Measurements from ENCODE around the gene PARN.
"Not testable (repeated sequence)": the region's sequence is repeated elsewhere in the genome, so short reads cannot be mapped to it uniquely, and the experiment has no call there.

The PARN gene

DNA sequence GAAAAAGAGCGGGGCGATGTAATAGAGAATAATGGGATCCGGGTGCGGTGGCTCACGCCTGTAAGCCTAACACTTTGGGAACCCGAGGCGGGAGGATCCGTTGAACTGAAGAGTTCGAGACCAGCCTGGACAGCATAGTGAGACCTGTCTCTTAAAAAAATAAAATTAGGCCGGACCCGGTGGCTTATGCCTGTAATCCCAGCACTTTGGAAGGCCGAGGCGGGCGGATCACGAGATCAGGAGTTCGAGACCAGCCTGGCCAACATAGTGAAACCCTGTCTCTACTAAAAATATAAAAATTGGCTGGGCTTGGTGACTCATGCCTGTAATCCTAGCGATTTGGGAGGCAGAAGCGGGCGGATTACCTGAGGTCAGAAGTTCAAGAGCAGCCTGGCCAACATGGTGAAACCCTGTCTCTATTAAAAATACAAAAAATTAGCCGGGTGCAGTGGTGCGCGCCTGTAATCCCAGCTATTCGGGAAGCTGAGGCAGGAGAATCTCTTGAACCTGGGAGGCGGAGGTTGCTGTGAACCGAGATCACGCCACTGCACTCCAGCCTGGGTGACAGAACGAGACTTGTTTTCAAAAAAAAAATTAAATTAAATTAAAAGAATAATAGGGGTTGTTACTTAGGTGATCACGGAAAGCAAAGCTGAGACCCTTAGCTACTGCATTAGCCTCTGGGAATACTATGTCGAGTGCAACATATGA, 715 bp upstream of the PARN start:
- not testable (repeated sequence) for DNase-seq

DNA sequence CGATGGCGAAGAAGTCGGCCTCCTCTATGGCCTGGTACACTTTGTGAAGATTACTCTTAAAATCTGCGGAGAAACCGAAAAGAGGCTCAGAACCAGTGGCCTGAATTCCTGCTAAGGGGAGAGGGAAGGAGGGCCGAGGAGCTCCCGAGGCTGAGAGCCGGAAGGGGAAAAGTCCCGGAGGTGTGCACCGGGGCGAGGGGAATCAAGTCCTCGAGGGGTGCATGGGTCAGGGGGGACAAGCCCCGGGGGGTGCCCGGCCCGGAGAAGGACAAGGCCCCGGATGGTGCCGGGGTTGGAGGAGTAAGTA, 495 bp downstream of the PARN start:
- DNase-seq: no peak

GRCh38 chr16:14628806-14629611, 1.1 kb downstream of the PARN start:
- DNase-seq: no peak

DNA sequence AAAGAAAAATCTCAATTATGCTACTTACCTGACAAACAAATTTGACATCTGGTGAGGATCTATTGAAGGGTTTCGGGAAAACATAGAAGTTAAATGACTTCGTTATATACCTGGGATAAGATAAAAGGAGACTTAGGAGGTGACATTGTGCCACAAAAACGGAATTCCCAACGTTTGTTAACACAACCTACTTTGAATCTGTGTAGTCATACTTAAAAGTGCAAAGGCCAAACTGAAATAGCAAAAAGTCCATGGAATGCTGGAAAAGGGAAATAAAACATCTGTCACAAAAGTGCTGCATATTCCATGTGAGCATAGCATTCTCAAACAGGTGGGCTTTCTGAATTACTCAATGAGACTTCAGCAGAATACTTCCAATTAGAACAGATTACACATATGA, 3.0 kb downstream of the PARN start:
- DNase-seq: no peak

- no peak for DNase-seq
Observed at GRCh38 chr16:14618566-14618965, 11.5 kb downstream of the PARN start.

GRCh38 chr16:14616280-14616679, 13.8 kb downstream of the PARN start:
- no peak for DNase-seq

DNA sequence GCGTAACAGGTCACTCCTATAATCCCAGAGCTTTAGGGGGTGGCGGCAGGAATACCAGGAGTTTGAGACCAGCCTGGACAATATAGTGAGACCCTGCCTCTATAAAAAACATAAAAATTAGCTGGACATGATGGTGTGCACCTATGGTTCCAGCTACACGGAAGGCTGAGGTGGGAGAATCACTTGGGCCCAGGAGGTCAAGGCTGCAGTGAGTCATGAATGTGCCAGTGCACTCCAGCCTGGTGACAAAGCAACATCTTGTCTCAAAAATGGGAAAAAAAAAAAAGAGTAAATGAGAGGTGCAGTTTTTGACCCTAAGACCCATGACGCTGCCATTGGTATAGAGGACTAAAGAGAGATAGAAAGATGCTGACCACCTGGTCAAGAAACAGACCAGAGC, 16.1 kb downstream of the PARN start:
- no peak for DNase-seq

DNA sequence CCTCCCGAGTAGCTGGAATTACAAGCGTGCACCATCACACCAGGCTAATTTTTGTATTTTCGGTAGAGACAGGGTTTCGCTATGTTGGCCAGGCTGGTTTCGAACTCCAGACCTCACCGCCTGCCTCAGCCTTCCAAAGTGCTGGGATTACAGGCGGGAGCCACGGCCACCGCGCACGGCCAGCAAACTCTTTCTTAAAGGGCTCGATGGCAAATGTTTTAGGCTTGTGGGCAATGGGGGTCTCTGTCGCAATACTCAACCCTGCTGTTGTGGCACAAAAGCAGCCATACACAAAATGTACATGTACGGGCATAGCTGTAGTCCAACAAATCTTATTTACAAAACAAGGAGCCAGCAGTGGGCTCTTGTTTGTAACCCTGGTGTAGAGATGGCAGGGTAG, 18.4 kb downstream of the PARN start:
- no peak for DNase-seq

GRCh38 chr16:14609716-14610115, 20.3 kb downstream of the PARN start:
- DNase-seq: no peak

GRCh38 chr16:14608604-14609003, 21.5 kb downstream of the PARN start:
- DNase-seq: no peak

GRCh38 chr16:14608111-14608566, 21.9 kb downstream of the PARN start:
- DNase-seq: no peak

- no peak for DNase-seq
Observed at GRCh38 chr16:14606102-14606501, 24.0 kb downstream of the PARN start.

DNA sequence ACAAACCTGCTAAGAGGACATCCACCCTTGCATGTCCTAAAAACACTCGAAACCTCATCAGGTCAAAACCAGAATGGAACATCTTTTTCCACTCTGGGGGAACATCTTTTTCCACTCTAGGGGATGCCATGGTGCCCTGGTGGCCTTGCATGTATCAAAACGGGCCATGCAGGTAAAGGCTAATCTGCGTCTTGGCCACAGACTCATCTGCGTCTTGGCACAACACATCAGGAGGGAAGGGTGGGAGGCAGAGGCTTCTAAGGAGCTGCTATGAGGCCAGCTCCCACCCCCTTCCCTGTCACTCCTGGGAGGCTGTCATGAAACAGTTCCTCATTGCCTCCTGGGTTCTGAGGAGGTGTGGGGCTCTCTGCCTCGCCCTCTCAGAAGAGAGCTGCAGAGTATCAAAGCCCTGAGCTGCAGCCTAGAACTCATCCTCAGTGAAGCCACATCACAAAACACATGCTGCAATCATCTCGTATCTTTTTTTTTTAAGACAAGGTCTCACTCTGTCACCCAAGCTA, 27.6 kb downstream of the PARN start:
- no peak for DNase-seq

DNA sequence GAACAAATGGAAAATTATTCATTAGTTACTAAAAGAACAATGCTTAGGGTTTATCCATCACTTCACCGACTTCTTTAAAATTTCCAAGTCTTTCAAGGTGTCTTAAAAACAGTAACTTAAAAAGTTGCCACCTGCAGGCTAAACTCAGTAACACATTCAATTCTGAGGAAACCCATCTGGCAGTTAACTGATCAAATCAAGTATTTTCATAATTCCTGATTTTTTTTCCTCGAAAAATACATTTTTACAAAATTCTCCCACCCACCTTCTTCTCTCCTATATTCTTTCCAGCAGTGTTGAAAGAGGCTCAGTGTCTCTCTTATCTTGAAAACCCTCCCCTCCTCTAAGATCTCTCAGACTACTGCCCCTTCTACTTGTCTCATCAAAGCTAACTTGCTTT, 29.9 kb downstream of the PARN start:
- no peak for DNase-seq

DNA sequence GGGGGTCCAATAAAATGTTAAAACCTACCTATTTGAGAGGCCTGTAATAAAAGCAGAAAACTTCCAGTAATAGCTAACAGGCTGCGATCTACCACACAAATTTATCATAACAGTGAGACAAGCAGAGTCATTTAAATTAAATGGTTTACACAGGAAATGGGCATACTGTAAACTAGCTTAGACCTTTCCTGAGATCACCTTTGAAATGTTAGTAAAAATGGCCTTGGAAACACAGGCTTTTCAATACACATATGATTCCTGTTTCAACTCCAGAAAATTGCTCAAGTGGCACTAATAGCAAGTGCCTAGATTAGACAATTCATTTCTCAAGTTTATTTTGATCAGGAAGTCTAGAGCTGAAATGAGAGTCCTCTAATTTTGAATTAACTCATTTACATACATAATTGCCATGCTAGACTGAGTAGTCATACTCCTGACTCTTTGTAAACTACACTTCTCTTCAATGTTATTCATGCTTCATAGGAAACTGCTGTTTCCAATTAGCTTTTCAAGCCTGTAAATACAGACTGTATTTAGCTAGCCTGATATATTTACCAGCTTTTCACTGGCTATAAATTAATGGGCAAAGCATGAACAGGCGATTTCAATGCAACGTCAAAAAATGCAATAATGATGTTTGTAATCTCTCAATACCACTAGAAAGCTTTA, 43.3 kb downstream of the PARN start:
- no peak for DNase-seq

DNA sequence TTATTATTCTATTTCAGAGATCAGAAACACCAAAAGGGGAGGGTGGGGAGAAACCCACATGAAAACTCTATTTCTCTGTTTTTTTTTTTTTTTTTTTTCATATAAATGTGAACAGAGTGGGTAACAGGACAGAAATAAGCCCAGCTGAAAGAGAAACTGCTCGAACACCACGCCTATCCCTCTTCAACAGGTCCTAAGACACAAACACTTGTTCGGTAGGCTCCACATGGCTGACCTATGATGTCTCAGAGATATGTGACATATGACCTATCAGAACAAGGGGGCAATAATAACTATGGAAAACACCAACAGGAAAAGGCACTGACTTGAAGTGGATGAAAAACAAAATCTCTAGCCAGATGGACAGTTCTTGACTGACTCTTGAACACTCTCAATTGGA, 44.8 kb downstream of the PARN start:
- no peak for DNase-seq

- not testable (repeated sequence) for DNase-seq
Observed at GRCh38 chr16:14580926-14581325, 49.1 kb downstream of the PARN start.

DNA sequence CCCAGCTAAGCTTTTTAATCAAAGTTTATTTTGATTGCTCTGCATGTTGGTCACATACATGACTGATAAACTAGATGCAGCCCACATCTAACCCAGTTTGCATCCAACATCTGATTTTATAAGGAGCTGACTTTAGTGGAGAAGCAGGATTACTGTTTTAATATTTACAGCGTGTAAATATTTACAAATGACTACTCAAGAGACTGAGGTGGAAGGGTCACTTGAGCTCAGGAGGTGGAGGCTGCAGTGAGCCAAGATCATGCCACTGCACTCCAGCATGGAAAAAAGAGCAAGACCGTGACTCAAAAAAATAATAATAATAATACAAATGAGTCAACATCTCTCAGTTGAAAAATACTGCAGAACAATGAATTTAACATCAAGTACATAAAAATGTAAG, 50.8 kb downstream of the PARN start:
- DNase-seq: no peak

GRCh38 chr16:14576532-14576931, 53.5 kb downstream of the PARN start:
- DNase-seq: no peak

GRCh38 chr16:14576069-14576468, 54.0 kb downstream of the PARN start:
- no peak for DNase-seq

DNA sequence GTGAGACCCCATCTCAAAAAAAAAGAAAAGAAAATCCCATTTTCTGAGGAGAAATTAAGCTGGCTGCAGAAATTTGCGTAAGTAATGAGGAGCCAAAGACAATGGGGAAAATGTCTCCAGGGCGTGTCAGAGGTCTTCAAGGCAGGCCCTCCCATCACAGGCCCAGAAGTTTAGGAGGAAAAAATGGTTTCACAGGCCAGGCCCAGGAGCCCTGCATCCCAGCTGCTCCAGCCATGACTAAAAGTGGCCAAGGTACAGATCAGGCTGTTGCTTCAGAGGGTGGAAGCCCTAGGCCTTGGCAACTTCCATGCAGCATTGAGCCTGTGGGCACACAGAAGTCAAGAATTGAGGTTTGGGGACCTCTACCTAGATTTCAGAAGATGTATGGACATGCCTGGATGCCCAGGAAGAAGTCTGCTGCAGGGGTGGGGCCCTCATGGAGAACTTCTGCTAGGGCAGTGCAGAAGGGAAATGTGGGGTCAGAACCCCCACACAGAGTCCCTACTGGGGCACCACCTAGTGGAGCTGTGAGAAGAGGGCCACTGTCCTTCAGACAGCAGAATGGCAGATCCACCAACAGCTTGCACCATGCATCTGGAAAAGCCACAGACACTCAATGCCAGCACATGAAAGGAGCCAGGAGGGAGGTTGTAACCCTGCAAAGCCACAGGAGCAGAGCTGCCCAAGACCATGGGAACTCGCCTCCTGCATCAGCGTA, 55.2 kb downstream of the PARN start:
- not testable (repeated sequence) for DNase-seq

DNA sequence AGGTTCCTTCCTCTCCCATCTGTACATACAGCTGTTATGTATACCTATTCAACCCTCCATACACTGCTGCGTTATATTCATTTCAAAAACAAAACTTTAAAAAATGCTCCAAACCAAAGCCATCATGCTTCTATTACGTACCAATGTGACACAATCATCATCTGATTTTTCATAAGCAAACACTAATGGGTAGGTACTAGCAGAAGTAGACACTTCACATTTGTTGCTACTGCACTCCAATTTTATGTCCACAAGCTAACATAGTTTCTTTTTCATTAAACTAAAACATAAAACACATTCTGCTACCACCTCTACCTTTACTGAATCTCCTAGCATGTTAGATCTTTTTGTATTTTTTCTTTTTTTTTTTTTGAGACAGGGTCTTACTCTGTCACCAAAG, 57.5 kb downstream of the PARN start:
- DNase-seq: no peak

DNA sequence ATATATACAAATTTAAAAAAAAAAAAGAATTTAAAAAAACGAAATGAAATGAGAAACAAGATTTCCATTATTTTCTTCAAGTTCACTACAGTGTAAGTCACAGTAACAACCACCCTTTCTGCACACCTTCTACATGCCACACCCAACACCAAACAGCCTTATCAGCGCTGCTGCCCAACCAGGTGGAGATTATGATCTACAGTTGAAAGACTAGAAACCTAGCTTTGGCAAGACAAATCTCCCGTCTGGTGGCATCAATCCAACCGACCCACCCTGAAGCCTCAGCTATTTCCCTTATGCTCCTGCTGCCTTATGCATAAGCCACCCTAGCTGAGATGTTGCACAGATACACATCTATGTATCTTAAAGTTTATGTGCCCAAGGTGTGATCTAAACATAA, 60.8 kb downstream of the PARN start:
- DNase-seq: no peak
